Esophagus squamous epithelium (tissue), 5 donors: Measurements from ENCODE around the gene MAGI1. TPM values are rescaled to one million over a fixed set of nuclear protein-coding genes. Genes with fewer than 3 reads are reported as not detected.

Experiments
- DNase-seq: peaks from one replicate; lab custom pipeline; 2025; lab: John Stamatoyannopoulos, UW
- H3K27ac ChIP-seq, 4 donors: fragments of 200-600 bp; sonication (generic); one replicate each; pipeline ENCODE4 v1.5.1; 2016 to 2019; ENCODE audit warnings: mild to moderate bottlenecking in 1 of 4
- H3K27me3 ChIP-seq, 4 donors: fragments of 200-600 bp; sonication (generic); 1 replicate in 3 of 4; 2 replicates in 1 of 4; pipeline versions ENCODE4 v1.5.1 to v1.6.0; 2017 to 2021; ENCODE audit warnings: antibody characterized with exemption in 1 of 4
- H3K36me3 ChIP-seq, 3 donors: fragments of 200-600 bp; sonication (generic); one replicate each; pipeline ENCODE4 v1.5.1; 2016 to 2019
- H3K4me1 ChIP-seq, 3 donors: fragments of 200-600 bp; sonication (generic); one replicate each; pipeline ENCODE4 v1.5.1; 2017 to 2019
- H3K4me3 ChIP-seq, 4 donors: fragments of 200-600 bp; sonication (generic); 1 replicate in 3 of 4; 2 replicates in 1 of 4; pipeline ENCODE4 v1.5.1; 2016 to 2019; ENCODE audit warnings: mild to moderate bottlenecking in 2 of 4, moderate library complexity in 1 of 4
- H3K9me3 ChIP-seq, 3 donors: fragments of 200-600 bp; sonication (generic); one replicate each; pipeline ENCODE4 v1.5.1; 2016 to 2019
- POLR2A ChIP-seq, 4 donors: fragments of 450-650 bp; IDR thresholded peaks; one replicate each; pipeline ENCODE4 v1.6.1; 2017; ENCODE audit warnings: antibody characterized with exemption in 4 of 4, mild to moderate bottlenecking in 4 of 4, moderate library complexity in 3 of 4
- WGBS, 2 donors: methylation state at CpG; one replicate each; pipeline ENCODE4 v1.1.5; 2018; 5-methylcytosine and 5-hydroxymethylcytosine counted together
- intact Hi-C: fragments of 100-400 bp; cut with DNase I; formaldehyde crosslinking; loops from one replicate; pipeline ENCODE4 v1.15.0; 2022
- total RNA-seq, 4 donors: library from RNA; depleted of rRNA; stranded (reverse); fragments of >200 nt; gene quantifications; one replicate each; pipeline ENCODE4 v1.1.0, GENCODE V29; 2016
- TF ChIP-seq, protein P1 (sequence below), 6 experiments: fragments of 450-650 bp in 4 of 6; fragments of 200-600 bp in 2 of 6; sonication (generic) in 2 of 6; IDR thresholded peaks; one replicate each; pipeline ENCODE4 v1.5.1; 2016 to 2019; ENCODE audit warnings: antibody characterized with exemption in 6 of 6, mild to moderate bottlenecking in 4 of 6, moderate library complexity in 4 of 6
- donor health status: DM: yes; HTN: yes; CAD: no.

MAGI1 gene
- total RNA-seq, 4 donors from 2014 or later = 12.0 to 28.2 (median 21.1) TPM

DNA sequence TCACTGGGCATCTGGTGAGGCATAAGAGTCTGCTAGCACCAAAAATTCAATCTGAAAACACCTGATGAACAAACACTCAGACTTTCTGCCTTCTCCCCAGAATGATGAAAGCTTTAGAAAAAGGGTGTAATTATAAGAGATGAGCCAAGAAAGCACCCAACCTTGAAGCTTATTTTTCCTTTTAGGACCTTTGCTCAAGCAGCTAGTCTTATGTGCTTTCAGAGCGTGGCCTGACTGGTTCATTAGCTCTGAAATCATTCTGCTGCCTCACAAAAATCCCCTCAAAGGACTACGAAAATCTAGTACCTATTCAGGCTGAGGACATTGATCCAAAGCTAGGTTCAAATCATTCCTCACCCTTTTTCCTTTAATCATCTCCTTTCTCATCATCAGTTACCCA is 662.3 kb downstream of the MAGI1 start:
- H3K27me3 ChIP-seq = no peaks in the 10 kb centered on the region
- H3K36me3 ChIP-seq = peaks cover 0 to 46% (median 0%) of the 10 kb centered on the region in 3 donors
- H3K9me3 ChIP-seq = no peaks in the 10 kb centered on the region
- H3K27ac ChIP-seq = no peak overlapping the region
- WGBS, 2 donors = 57 to 77% methylated on average over 2 of the region's 2 CpGs
- intact Hi-C loops = no loop called here
- H3K4me3 ChIP-seq = no peak overlapping the region
- no peak for DNase-seq
- no peaks in the 10 kb centered on the region for H3K4me1 ChIP-seq
- TF ChIP-seq, protein P1, sequence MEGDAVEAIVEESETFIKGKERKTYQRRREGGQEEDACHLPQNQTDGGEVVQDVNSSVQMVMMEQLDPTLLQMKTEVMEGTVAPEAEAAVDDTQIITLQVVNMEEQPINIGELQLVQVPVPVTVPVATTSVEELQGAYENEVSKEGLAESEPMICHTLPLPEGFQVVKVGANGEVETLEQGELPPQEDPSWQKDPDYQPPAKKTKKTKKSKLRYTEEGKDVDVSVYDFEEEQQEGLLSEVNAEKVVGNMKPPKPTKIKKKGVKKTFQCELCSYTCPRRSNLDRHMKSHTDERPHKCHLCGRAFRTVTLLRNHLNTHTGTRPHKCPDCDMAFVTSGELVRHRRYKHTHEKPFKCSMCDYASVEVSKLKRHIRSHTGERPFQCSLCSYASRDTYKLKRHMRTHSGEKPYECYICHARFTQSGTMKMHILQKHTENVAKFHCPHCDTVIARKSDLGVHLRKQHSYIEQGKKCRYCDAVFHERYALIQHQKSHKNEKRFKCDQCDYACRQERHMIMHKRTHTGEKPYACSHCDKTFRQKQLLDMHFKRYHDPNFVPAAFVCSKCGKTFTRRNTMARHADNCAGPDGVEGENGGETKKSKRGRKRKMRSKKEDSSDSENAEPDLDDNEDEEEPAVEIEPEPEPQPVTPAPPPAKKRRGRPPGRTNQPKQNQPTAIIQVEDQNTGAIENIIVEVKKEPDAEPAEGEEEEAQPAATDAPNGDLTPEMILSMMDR (IDR thresholded peaks at IDR 0.05) = no peak
- TF ChIP-seq POLR2A (IDR thresholded peaks at IDR 0.05) = no peak

DNA sequence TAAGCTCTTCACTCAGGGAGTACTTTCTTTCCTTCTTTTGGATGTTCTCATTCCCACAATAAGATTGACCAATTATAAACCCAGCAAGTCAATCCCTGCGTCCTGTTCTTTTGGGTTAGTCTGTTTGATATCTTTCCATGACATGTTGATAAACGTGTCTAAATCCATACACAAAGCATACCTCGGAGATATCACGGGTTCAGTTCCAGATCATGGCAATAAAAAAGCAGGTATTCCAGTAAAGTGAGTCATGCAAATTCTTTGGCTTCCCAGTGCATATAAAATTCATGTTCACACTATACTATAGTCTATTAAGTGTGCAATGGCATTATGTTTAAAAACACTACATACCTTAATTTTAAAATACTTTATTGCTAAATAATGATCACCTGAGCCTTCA is 667.7 kb downstream of the MAGI1 start:
- Histone ChIP-seq H3K4me3 (no peak overlapping the region), H3K9me3 (no peaks in the 10 kb centered on the region), H3K36me3 (peaks cover 0 to 9% (median 0%) of the 10 kb centered on the region in 3 donors), H3K27ac (no peak overlapping the region), H3K27me3 (no peaks in the 10 kb centered on the region), H3K4me1 (no peaks in the 10 kb centered on the region)
- TF ChIP-seq POLR2A (IDR thresholded peaks at IDR 0.05) = no peak
- TF ChIP-seq, protein P1 (IDR thresholded peaks at IDR 0.05) = no peak
- DNase-seq = no peak
- intact Hi-C loops = no loop called here
- WGBS, 2 donors = 38 to 59% methylated on average over 4 of the region's 4 CpGs

DNA sequence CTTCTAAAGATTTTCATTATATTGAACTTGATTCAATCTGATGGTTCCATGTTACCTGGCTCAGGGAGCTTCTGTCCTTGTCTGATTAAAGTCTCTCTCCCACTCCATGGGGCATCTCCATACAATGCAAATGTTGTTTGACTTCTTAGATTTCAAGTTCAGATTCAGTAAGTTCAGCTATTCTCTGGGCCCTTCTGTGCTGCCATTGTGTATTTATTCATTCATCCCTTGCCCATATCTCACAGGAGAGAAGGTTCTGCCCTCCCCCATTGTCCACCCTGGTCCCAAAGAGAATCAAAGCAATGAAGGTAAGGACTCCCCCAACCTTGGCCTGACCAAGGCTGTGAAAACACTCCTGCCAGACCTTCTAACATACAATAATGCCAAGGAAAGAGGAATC is 669.9 kb downstream of the MAGI1 start:
- Histone ChIP-seq H3K9me3 (no peaks in the 10 kb centered on the region), H3K4me1 (no peaks in the 10 kb centered on the region), H3K27ac (no peak overlapping the region), H3K36me3 (peaks cover 0 to 9% (median 0%) of the 10 kb centered on the region in 3 donors), H3K4me3 (no peak overlapping the region), H3K27me3 (no peaks in the 10 kb centered on the region)
- DNase-seq = no peak
- TF ChIP-seq, protein P1 (IDR thresholded peaks at IDR 0.05) = no peak
- TF ChIP-seq POLR2A (IDR thresholded peaks at IDR 0.05) = no peak
- intact Hi-C loops = no loop called here

DNA sequence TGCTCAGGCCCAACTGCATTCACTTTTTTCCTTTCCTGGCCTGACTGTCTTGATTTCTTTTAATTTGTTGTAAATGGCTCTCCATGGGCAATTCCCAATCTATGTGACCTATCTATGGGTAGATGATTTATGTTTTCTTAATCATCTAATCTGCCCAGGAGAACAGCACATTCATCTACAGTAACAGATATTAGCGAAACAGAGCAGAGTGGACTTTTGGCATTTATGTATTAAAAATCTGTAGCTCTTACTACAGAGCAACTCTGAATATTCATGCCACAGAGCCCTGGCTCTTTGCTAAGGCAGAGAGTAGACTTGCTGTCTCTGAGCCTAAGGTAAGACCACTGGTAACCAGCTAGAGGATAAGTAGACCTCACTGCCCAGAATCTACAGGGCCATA is 676.0 kb downstream of the MAGI1 start:
- Histone ChIP-seq H3K27me3 (no peaks in the 10 kb centered on the region), H3K36me3 (peaks cover 0 to 70% (median 0%) of the 10 kb centered on the region in 3 donors), H3K9me3 (no peaks in the 10 kb centered on the region), H3K27ac (no peak overlapping the region), H3K4me1 (no peaks in the 10 kb centered on the region), H3K4me3 (no peak overlapping the region)
- no peak for TF ChIP-seq POLR2A (IDR thresholded peaks at IDR 0.05)
- TF ChIP-seq, protein P1 (IDR thresholded peaks at IDR 0.05) = no peak
- 92 to 100% methylated on average over 1 of the region's 1 CpG for WGBS, 2 donors
- no peak for DNase-seq
- intact Hi-C loops = no loop called here

DNA sequence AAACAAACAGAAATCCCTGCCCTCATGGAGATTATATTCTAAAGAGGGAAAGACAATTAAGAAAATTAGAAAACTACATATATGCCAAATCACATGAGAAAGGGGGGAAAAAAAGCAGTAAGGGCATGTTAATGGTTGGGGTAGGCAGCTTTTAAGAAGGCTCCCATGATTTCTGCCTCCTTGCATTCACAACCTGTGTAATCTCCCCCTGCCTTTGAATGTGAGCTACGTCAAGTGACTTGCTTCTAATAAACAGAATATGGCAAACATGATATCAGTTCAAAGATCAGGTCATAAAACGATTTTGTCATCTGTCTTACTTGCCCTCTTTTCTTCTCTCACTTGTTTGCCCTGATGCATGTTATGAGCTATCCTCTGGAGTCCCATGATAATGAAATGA is 677.3 kb downstream of the MAGI1 start:
- Histone ChIP-seq H3K9me3 (no peaks in the 10 kb centered on the region), H3K4me3 (no peak overlapping the region), H3K4me1 (no peaks in the 10 kb centered on the region), H3K27me3 (no peaks in the 10 kb centered on the region), H3K36me3 (peaks cover 0 to 76% (median 0%) of the 10 kb centered on the region in 3 donors), H3K27ac (no peak overlapping the region)
- WGBS, 2 donors = 67 to 78% methylated on average over 2 of the region's 2 CpGs
- no peak for DNase-seq
- intact Hi-C loops = no loop called here
- TF ChIP-seq, protein P1 (IDR thresholded peaks at IDR 0.05) = no peak
- no peak for TF ChIP-seq POLR2A (IDR thresholded peaks at IDR 0.05)
